ENCODE results near the gene TPRG1. TPM values are rescaled to one million over a fixed set of nuclear protein-coding genes. Genes with fewer than 3 reads are reported as not detected.

TPRG1 gene
- total and polyA plus RNA-seq, 7 donors: 0.78 to 24.5 (median 9.9) TPM

DNA sequence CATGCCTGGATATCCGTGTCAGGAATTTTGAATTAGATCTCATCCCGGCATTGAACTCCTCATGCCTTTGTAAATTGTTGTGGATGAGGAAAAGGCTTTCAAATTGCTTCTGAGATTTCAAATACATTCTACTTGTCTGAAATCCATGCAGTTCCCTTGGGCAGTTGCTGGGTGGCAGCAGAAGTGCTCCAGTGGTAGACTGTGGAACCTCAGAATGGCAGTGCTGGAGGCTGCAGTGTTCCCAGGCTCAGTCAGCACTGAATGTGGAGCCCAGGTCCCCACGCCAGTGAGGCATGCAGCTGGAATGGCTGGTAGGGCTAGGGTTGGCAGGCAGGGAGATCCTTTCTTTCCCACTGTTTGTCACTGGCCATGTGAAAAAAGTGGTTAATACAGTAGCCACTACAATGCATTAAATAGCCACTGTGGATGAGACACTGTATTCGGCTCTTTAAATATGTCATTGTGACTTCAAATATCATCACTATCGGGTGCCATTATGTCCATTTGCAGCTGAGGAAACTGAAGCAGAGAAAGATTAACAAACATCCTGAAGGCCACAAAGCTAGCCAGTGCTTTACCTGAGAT, 98.6 kb downstream of the TPRG1 start:
- intact Hi-C loops (cut with DNase I): loop anchor here in 1 of 2 donors (5.0 kb wide), 2 partner anchors 52 to 92 kb away; no protein-coding TSS in a partner anchor
- no peaks in the 10 kb centered on the region for H3K27me3 ChIP-seq (ENCODE audit: insufficient read depth in 3 of 3, low read length in 2 of 3)
- TF ChIP-seq, protein P1, sequence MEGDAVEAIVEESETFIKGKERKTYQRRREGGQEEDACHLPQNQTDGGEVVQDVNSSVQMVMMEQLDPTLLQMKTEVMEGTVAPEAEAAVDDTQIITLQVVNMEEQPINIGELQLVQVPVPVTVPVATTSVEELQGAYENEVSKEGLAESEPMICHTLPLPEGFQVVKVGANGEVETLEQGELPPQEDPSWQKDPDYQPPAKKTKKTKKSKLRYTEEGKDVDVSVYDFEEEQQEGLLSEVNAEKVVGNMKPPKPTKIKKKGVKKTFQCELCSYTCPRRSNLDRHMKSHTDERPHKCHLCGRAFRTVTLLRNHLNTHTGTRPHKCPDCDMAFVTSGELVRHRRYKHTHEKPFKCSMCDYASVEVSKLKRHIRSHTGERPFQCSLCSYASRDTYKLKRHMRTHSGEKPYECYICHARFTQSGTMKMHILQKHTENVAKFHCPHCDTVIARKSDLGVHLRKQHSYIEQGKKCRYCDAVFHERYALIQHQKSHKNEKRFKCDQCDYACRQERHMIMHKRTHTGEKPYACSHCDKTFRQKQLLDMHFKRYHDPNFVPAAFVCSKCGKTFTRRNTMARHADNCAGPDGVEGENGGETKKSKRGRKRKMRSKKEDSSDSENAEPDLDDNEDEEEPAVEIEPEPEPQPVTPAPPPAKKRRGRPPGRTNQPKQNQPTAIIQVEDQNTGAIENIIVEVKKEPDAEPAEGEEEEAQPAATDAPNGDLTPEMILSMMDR (IDR thresholded peaks at IDR 0.05): peak; percentile 65
- no peaks in the 10 kb centered on the region for H3K36me3 ChIP-seq (ENCODE audit: insufficient read depth in 1 of 2, low read depth in 1 of 2)
- ATAC-seq: peak; percentile 90 to 98 (median 96)
- no peaks in the 10 kb centered on the region for H3K9me3 ChIP-seq
- DNase-seq: peak; percentile 32 to 77
- no peak overlapping the region for H3K4me3 ChIP-seq
- H3K27ac ChIP-seq: peak overlapping the region; percentile 53
- H3K4me1 ChIP-seq: peaks cover 29% of the 10 kb centered on the region
- 28 to 49% (median 36%) methylated on average over 5 of the region's 5 CpGs for WGBS, 3 donors

DNA sequence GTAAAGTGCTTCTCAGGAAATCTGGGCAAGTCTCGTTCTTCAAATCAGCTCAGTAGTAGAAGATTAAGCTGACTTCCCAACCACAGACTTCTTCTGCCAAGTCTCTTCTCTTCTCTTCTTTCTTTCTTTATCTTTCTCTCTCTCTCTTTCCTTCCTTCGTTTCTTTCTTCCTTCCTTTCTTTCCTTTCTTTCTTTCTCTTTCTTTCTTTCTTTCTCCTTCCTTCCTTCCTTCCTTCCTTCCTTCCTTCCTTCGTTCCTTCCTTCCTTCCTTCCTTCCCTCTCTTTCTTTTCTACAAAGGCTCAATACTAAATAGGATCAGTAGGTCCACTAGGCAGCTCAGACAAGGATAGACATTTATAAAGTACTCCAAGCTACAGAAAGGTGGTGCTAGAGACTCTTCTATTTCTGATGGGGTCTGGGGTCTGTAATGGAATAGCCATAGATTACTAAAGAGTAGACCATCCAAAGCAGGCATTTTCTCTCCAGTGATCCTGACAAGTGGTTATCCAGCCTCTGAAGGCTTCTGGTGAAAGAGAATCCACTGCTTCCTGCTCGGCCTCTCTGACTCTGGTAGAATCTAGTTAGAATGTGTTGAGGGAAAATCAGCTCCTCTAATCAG, 100.8 kb downstream of the TPRG1 start:
- TF ChIP-seq, protein P1 (IDR thresholded peaks at IDR 0.05): peak; percentile 18
- intact Hi-C loops (cut with DNase I): loop anchor here in 1 of 2 donors (5.0 kb wide), 2 partner anchors 50 to 90 kb away; no protein-coding TSS in a partner anchor
- H3K27me3 ChIP-seq (ENCODE audit: insufficient read depth in 3 of 3, low read length in 2 of 3): no peaks in the 10 kb centered on the region
- no peaks in the 10 kb centered on the region for H3K9me3 ChIP-seq
- 80 to 84% (median 82%) methylated on average over 4 of the region's 4 CpGs for WGBS, 3 donors
- DNase-seq (no peak), ATAC-seq (no peak)
- peaks cover 34% of the 10 kb centered on the region for H3K4me1 ChIP-seq
- peak overlapping the region; percentile 54 for H3K27ac ChIP-seq
- H3K4me3 ChIP-seq: no peak overlapping the region
- no peaks in the 10 kb centered on the region for H3K36me3 ChIP-seq (ENCODE audit: insufficient read depth in 1 of 2, low read depth in 1 of 2)

DNA sequence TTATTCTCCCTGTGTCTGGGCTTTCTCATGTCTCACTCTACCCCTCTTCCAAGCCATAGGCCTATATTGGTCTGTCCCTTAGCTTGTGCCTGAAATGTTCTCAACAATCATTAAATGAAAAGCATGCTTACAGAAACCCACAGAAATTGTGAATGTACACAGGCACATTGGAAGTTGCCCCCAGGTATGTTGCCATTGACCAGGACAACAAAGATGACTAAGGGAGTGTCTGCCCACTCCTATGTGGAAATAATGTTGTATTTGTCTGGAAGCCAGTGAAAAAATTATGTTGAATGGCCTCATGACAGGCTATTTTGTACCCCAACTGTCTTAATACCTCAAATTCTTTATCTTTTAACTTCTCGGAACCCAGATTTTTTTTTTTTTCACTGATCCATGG, 102.0 kb downstream of the TPRG1 start:
- no peaks in the 10 kb centered on the region for H3K36me3 ChIP-seq (ENCODE audit: insufficient read depth in 1 of 2, low read depth in 1 of 2)
- intact Hi-C loops (cut with DNase I): loop anchor here in 1 of 2 donors (5.0 kb wide), 2 partner anchors 49 to 89 kb away; no protein-coding TSS in a partner anchor
- 91 to 97% (median 96%) methylated on average over 1 of the region's 1 CpG for WGBS, 3 donors
- peaks cover 29% of the 10 kb centered on the region for H3K4me1 ChIP-seq
- H3K4me3 ChIP-seq: no peak overlapping the region
- ATAC-seq (no peak), DNase-seq (no peak)
- no peaks in the 10 kb centered on the region for H3K27me3 ChIP-seq (ENCODE audit: insufficient read depth in 3 of 3, low read length in 2 of 3)
- TF ChIP-seq, protein P1 (IDR thresholded peaks at IDR 0.05): no peak
- H3K9me3 ChIP-seq: no peaks in the 10 kb centered on the region
- no peak overlapping the region for H3K27ac ChIP-seq

DNA sequence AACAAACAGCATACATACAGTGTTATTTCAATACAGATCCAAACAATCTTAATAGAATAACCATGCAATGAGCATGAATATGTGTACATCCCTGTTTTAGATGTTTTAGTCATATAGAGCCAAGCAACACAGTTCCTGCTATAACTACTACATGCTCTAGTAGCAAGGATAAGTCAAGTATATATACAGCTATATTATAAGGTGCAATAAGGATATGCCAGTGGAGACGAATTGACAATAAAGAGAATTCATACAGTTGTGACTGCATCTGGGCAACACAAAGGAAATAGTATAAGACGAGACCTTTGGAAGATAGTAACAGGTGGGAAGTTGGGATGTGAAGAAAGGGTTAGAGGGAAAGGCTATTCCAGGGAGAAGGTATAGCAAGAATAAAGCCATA, 103.4 kb downstream of the TPRG1 start:
- intact Hi-C loops (cut with DNase I): no loop called here
- no peak for ATAC-seq
- Histone ChIP-seq H3K4me3 (no peak overlapping the region), H3K27me3 (ENCODE audit: insufficient read depth in 3 of 3, low read length in 2 of 3) (no peaks in the 10 kb centered on the region), H3K36me3 (ENCODE audit: insufficient read depth in 1 of 2, low read depth in 1 of 2) (no peaks in the 10 kb centered on the region), H3K4me1 (peaks cover 15% of the 10 kb centered on the region), H3K27ac (no peak overlapping the region), H3K9me3 (no peaks in the 10 kb centered on the region)
- TF ChIP-seq, protein P1 (IDR thresholded peaks at IDR 0.05): no peak
- WGBS, 3 donors: 87 to 93% (median 91%) methylated on average over 2 of the region's 2 CpGs
- DNase-seq: no peak
